ENCODE results near the gene FANCG.

GRCh38 chr9:35051069-35051967 is 28.4 kb downstream of the FANCG start:
- TF ChIP-seq CTCF (IDR thresholded peaks at IDR 0.05) (peak; percentile 28 to 69 (median 61)), POLR2A (IDR thresholded peaks at IDR 0.05) (no peak)
